GM12865 (cell line): ENCODE results near the gene SHISA9.

Experiments used
- DNase-seq: peaks from one replicate; pipeline ENCODE4 v3.0.0; 2010; ENCODE audit warnings: low read depth
- H3K4me3 ChIP-seq: 2 replicates; pipeline ENCODE4 v1.5.1; 2011; ENCODE audit warnings: mild to moderate bottlenecking, low read depth, low read length, control low read depth
- CTCF ChIP-seq: IDR thresholded peaks from 2 replicates; pipeline ENCODE4 v1.5.1; 2011; ENCODE audit warnings: low read length, control low read depth, low read depth, inconsistent platforms; ENCODE audit not compliant: insufficient read depth; ENCODE audit errors: missing control alignments

The SHISA9 gene

GRCh38 chr16:13176711-13177110 is 275.3 kb downstream of the SHISA9 start:
- no peak for DNase-seq
- TF ChIP-seq CTCF, result no peak
- H3K4me3 ChIP-seq, result no peak overlapping the region

GRCh38 chr16:13178318-13178717 is 276.9 kb downstream of the SHISA9 start:
- no peak for DNase-seq
- H3K4me3 ChIP-seq, result no peak overlapping the region
- TF ChIP-seq CTCF, result no peak

- H3K4me3 ChIP-seq, result no peak overlapping the region
- DNase-seq, result no peak
- no peak for TF ChIP-seq CTCF
Measured at GRCh38 chr16:13181432-13181831, 280.0 kb downstream of the SHISA9 start.

- peak; percentile 15 for DNase-seq
- no peak for TF ChIP-seq CTCF
- H3K4me3 ChIP-seq, result no peak overlapping the region
Measured at GRCh38 chr16:13186813-13187212, 285.4 kb downstream of the SHISA9 start.

GRCh38 chr16:13189250-13189649 is 287.9 kb downstream of the SHISA9 start:
- H3K4me3 ChIP-seq, result no peak overlapping the region
- no peak for DNase-seq
- no peak for TF ChIP-seq CTCF

GRCh38 chr16:13193721-13194120 is 292.3 kb downstream of the SHISA9 start:
- H3K4me3 ChIP-seq, result no peak overlapping the region
- no peak for TF ChIP-seq CTCF
- DNase-seq, result no peak

GRCh38 chr16:13194766-13195165 is 293.4 kb downstream of the SHISA9 start:
- no peak for DNase-seq
- TF ChIP-seq CTCF, result no peak
- H3K4me3 ChIP-seq, result no peak overlapping the region
